Activated CD4-positive, alpha-beta T cell treated with anti-CD3 and anti-CD28 coated beads for 1 hour (primary cell): ENCODE results near the gene PCSK5.

Experiments
- DNase-seq: peaks from one replicate; pipeline ENCODE4 v3.0.0-alpha.2; 2020

PCSK5 gene

DNA sequence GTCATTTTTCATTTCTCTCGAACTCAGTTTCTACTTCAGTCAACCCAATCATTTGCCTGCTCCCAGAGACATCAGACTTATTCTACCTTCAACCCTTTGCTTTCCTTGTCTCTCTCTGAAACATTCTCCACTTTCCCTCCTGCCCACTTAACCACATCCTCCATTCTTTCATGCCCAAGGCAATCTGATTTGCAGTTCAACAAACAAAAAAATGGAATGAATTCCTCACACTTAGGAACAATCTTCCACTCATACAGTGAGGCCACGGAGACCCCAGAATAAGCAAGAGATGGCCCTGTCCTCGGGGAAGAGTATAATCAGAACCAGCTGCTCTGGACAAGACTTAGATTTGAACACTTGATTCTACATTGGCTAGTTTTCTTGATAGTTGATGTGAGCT is 323.3 kb downstream of the PCSK5 start:
- DNase-seq: no peak

GRCh38 chr9:76215066-76215465 is 324.6 kb downstream of the PCSK5 start:
- no peak for DNase-seq

GRCh38 chr9:76216161-76216649 is 325.7 kb downstream of the PCSK5 start:
- no peak for DNase-seq

- no peak for DNase-seq
Measured at GRCh38 chr9:76218117-76218885, 327.8 kb downstream of the PCSK5 start.

GRCh38 chr9:76218886-76219445 is 328.5 kb downstream of the PCSK5 start:
- DNase-seq: no peak

- DNase-seq: no peak
Measured at GRCh38 chr9:76219560-76220151, 329.2 kb downstream of the PCSK5 start.

DNA sequence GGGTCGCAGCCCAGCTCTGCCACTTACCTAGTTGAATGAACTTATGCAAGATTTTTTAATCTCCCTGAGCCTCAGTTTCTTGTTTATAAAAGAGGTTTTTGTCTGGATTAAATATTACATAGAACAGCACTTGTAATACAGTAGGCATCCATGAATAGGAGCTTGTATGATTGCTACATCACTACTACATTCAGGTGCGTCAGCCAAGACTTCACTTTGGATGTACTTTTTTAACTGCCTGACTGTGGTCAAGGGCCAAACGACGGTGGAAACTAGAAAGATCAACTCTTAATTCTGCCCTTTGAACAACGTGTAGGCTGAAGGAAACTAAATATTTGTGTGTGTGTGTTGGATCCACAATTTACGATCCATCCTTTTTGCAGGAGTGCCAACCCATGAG is 330.9 kb downstream of the PCSK5 start:
- no peak for DNase-seq

GRCh38 chr9:76223749-76224340 is 333.4 kb downstream of the PCSK5 start:
- DNase-seq: no peak

- DNase-seq: no peak
Measured at GRCh38 chr9:76227156-76227555, 336.7 kb downstream of the PCSK5 start.

DNA sequence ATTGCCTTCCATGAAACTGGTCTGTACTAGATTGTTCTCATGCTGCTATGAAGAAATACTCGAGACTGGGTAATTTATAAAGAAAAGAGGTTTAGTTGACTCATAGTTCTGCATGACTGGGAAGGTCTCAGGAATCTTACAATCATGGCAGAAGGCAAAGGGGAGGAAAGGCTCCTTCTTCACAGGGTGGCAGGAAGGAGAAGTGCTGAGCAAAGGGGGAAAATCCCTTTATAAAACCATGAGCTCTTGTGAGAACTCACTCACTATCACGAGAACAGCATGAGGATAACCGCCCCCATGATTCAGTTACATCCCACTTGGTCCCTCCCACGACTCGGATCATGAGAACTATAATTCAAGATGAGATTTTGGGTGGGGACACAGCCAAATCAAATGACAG is 340.5 kb downstream of the PCSK5 start:
- DNase-seq: no peak

- DNase-seq: no peak
Measured at GRCh38 chr9:76232861-76233489, 342.5 kb downstream of the PCSK5 start.

DNA sequence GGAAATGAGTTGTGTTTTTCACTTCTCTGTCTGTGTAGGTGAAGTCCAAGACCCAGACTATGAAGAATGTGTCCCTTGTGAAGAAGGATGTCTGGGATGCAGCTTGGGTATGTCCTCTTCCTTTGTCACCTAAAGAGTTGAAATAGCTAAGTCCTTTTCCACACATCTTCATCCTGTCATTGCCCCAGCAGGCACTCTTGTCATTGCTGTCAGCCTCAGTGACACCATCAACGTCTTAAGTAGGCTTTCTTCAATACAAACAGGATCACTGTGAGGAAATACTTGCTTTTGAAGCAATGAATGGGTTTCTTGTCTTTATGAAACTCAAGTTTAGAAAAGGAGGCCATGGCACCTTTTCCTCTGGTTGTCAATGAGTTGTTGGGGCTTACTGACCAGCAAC is 350.1 kb downstream of the PCSK5 start:
- no peak for DNase-seq

DNA sequence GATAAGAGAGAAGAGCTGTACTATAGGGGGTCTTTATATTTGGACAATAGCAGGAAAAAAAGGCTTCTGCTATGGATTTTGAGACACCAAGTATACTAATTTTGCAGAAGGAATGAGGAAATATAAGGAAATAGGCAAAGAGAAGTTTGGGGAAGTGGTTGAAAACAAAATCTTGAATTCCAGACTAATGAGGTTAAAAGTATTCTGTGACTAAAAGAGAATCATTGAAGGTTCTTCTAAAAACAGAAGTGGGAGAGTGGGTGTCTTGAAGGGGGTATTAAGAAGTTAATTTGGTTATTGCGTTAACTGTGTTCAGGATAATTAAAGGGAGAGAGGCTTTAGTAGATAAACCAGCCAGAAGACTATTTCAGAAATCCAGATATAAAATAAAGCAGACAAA is 355.0 kb downstream of the PCSK5 start:
- DNase-seq: no peak

GRCh38 chr9:76246680-76247079 is 356.2 kb downstream of the PCSK5 start:
- DNase-seq: no peak

DNA sequence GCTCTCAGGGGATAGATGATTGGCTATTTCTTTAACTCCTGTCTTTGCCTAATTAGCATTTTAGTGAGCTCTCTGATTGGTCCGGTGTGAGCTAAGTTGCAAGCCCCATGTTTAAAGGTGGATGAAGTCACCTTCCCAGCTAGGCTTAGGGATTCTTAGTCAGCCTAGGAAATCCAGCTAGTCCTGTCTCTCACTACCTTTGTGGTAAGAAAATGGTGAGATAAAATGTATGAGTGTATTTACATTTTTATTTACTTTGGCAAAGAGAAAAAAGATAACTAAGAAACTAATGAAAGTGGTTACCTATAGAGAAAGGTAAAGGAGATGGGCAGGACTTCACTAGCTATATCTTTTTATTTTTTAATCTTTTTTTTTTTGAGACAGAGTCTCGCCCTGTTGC is 357.0 kb downstream of the PCSK5 start:
- no peak for DNase-seq

GRCh38 chr9:76249309-76249708 is 358.8 kb downstream of the PCSK5 start:
- DNase-seq: no peak

- no peak for DNase-seq
Measured at GRCh38 chr9:76255781-76256455, 365.4 kb downstream of the PCSK5 start.

GRCh38 chr9:76257311-76257710 is 366.8 kb downstream of the PCSK5 start:
- DNase-seq: no peak

DNA sequence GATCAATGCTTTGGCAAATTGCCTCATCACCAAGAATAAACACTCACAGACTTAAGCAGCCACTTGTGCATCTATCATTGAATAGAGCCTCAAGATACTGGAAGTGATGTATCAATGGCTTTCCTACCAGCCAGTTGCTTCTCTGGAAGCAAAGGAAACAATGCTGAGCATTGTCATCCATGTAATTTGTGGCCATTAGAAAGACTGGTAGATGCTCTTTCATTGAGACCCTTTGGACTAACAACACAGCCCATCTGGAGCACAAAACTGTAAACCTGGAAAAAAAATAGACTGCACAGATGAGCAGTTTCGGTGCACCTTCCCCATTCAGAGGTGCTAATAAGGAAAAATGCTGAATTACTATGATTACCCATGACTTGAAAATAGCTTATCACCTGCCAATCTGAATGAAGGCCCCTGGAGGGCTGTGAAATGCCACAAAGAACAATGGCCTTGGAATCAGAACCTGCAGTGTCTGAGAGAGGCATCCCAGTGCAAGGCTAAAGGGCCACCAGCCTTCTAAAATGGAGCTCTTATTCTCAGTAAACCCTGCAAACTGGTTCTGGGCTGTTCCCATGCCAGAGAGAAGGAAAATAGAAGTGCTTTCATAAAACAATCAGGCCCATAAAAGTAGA is 376.3 kb downstream of the PCSK5 start:
- DNase-seq: no peak

DNA sequence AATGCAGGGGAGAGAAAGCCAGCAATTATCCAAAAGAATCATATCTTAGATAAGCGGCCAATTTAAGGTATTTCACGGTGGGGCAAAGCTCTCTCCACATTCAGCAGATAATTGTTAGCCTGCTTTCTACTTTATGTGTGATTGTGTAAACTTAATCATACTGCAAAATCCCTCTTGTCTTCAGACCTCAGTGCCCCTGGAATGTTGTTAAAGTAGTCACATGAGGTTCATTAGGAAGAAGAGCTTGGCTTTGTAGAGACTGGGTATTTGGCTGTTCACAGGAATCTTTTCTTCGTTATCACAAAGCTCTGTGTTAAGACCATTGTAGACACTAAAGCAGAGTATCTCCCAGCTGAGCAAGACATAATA is 376.8 kb downstream of the PCSK5 start:
- no peak for DNase-seq

- DNase-seq: no peak
Measured at GRCh38 chr9:76269789-76270188, 379.3 kb downstream of the PCSK5 start.

- no peak for DNase-seq
Measured at GRCh38 chr9:76271755-76272154, 381.3 kb downstream of the PCSK5 start.
